ENCODE data around the gene FBXL16. TPM values are rescaled to one million over a fixed set of nuclear protein-coding genes. Genes with fewer than 3 reads are reported as not detected.

The FBXL16 gene
- total and polyA plus RNA-seq, 2 of the 13 experiments (the other 11 are each of a cell fraction or from before 2014, with no cell fraction given) = 0.22 to 2.0 TPM

GRCh38 chr16:700684-701584, 4.7 kb downstream of the FBXL16 start (continued):
- TF ChIP-seq RELA (CRISPR knock-in tag; IDR thresholded peaks at IDR 0.05) (no peak), CREB3 (CRISPR knock-in tag; IDR thresholded peaks at IDR 0.05) (peak; percentile 94), ZNF501 (CRISPR knock-in tag; IDR thresholded peaks at IDR 0.05) (no peak), SCMH1 (CRISPR knock-in tag; IDR thresholded peaks at IDR 0.05; ENCODE audit: borderline replicate concordance) (no peak), IKZF1 (IDR thresholded peaks at IDR 0.05) (no peak), ZFP90 (CRISPR knock-in tag; IDR thresholded peaks at IDR 0.05; ENCODE audit: borderline replicate concordance) (peak; percentile 70; the same call in 1 of the 2 replicates), IKZF4 (CRISPR knock-in tag; IDR thresholded peaks at IDR 0.05; ENCODE audit: borderline replicate concordance, low read depth, not compliant biosample characterization) (peak; percentile 97), CHD4 (IDR thresholded peaks at IDR 0.05; ENCODE audit: borderline replicate concordance, low read length) (no peak), ZNF841 (CRISPR knock-in tag; IDR thresholded peaks at IDR 0.05; ENCODE audit: borderline replicate concordance) (peak; percentile 88; the same call in 1 of the 2 replicates), ZNF558 (CRISPR knock-in tag; IDR thresholded peaks at IDR 0.05; ENCODE audit: borderline replicate concordance) (peak; percentile 88; the same call in 1 of the 2 replicates), ZBTB20 (CRISPR knock-in tag; IDR thresholded peaks at IDR 0.05; ENCODE audit: borderline replicate concordance, low read depth) (no peak), ZNF556 (CRISPR knock-in tag; IDR thresholded peaks at IDR 0.05; ENCODE audit: borderline replicate concordance) (0 out of 2 replicates have a peak, but pooled peaks have one; percentile 61), KLF16 (CRISPR knock-in tag; IDR thresholded peaks at IDR 0.05) (peak in 1 of 2 experiments; percentile 75; a peak in 2 of 4 replicates)
- TF ChIP-seq, protein P1, sequence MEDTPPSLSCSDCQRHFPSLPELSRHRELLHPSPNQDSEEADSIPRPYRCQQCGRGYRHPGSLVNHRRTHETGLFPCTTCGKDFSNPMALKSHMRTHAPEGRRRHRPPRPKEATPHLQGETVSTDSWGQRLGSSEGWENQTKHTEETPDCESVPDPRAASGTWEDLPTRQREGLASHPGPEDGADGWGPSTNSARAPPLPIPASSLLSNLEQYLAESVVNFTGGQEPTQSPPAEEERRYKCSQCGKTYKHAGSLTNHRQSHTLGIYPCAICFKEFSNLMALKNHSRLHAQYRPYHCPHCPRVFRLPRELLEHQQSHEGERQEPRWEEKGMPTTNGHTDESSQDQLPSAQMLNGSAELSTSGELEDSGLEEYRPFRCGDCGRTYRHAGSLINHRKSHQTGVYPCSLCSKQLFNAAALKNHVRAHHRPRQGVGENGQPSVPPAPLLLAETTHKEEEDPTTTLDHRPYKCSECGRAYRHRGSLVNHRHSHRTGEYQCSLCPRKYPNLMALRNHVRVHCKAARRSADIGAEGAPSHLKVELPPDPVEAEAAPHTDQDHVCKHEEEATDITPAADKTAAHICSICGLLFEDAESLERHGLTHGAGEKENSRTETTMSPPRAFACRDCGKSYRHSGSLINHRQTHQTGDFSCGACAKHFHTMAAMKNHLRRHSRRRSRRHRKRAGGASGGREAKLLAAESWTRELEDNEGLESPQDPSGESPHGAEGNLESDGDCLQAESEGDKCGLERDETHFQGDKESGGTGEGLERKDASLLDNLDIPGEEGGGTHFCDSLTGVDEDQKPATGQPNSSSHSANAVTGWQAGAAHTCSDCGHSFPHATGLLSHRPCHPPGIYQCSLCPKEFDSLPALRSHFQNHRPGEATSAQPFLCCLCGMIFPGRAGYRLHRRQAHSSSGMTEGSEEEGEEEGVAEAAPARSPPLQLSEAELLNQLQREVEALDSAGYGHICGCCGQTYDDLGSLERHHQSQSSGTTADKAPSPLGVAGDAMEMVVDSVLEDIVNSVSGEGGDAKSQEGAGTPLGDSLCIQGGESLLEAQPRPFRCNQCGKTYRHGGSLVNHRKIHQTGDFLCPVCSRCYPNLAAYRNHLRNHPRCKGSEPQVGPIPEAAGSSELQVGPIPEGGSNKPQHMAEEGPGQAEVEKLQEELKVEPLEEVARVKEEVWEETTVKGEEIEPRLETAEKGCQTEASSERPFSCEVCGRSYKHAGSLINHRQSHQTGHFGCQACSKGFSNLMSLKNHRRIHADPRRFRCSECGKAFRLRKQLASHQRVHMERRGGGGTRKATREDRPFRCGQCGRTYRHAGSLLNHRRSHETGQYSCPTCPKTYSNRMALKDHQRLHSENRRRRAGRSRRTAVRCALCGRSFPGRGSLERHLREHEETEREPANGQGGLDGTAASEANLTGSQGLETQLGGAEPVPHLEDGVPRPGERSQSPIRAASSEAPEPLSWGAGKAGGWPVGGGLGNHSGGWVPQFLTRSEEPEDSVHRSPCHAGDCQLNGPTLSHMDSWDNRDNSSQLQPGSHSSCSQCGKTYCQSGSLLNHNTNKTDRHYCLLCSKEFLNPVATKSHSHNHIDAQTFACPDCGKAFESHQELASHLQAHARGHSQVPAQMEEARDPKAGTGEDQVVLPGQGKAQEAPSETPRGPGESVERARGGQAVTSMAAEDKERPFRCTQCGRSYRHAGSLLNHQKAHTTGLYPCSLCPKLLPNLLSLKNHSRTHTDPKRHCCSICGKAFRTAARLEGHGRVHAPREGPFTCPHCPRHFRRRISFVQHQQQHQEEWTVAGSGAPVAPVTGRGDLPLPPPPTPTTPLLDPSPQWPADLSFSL (CRISPR knock-in tag; IDR thresholded peaks at IDR 0.05) = no peak
- TF ChIP-seq, protein P2, sequence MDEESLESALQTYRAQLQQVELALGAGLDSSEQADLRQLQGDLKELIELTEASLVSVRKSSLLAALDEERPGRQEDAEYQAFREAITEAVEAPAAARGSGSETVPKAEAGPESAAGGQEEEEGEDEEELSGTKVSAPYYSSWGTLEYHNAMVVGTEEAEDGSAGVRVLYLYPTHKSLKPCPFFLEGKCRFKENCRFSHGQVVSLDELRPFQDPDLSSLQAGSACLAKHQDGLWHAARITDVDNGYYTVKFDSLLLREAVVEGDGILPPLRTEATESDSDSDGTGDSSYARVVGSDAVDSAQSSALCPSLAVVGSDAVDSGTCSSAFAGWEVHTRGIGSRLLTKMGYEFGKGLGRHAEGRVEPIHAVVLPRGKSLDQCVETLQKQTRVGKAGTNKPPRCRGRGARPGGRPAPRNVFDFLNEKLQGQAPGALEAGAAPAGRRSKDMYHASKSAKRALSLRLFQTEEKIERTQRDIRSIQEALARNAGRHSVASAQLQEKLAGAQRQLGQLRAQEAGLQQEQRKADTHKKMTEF (CRISPR knock-in tag; IDR thresholded peaks at IDR 0.05) = no peak
